ENCODE measurements around the gene KRTAP10-6.

Gene KRTAP10-6

DNA sequence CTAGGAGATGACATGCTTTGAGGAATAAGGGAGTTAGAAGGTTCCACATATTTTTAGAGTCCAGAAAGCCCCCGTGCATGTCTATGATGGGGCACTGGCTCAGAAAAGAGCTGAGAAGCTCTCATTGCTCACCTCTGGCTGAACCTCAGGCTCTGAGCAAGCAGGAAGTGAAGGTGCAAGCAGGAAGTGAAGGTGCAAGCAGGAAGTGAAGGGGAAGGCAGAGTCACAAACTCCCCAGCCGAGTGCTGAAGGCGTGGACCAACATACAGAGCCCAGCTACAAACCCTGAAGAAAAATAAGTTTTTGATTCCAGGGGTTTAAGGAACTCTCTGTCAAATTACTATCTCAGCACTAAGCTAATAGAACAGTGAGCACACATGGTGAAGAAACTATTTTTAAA lies 26.6 kb upstream of the KRTAP10-6 start:
- TF ChIP-seq, protein P1, sequence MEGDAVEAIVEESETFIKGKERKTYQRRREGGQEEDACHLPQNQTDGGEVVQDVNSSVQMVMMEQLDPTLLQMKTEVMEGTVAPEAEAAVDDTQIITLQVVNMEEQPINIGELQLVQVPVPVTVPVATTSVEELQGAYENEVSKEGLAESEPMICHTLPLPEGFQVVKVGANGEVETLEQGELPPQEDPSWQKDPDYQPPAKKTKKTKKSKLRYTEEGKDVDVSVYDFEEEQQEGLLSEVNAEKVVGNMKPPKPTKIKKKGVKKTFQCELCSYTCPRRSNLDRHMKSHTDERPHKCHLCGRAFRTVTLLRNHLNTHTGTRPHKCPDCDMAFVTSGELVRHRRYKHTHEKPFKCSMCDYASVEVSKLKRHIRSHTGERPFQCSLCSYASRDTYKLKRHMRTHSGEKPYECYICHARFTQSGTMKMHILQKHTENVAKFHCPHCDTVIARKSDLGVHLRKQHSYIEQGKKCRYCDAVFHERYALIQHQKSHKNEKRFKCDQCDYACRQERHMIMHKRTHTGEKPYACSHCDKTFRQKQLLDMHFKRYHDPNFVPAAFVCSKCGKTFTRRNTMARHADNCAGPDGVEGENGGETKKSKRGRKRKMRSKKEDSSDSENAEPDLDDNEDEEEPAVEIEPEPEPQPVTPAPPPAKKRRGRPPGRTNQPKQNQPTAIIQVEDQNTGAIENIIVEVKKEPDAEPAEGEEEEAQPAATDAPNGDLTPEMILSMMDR (IDR thresholded peaks at IDR 0.05): no peak

DNA sequence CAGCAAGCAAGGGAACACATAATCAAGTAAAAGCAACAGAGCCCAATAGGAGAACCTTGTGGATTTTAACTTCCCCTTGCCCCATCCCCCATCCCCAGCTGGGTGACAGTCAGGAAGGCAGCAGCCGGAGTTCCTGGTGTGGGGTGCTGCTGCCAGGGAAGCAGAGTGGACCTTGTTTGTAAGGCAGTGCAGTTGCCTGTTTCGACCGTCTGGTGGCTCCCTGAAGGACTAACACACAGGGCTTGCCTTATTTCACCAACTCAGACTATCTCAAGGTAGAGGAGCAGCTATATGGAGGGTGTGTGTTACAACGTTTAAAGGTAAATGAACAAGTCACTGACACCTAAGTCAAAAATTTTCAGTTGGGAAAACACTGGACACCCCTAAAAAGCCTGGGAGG lies 26.2 kb upstream of the KRTAP10-6 start:
- TF ChIP-seq, protein P1 (IDR thresholded peaks at IDR 0.05): peak; percentile 43

DNA sequence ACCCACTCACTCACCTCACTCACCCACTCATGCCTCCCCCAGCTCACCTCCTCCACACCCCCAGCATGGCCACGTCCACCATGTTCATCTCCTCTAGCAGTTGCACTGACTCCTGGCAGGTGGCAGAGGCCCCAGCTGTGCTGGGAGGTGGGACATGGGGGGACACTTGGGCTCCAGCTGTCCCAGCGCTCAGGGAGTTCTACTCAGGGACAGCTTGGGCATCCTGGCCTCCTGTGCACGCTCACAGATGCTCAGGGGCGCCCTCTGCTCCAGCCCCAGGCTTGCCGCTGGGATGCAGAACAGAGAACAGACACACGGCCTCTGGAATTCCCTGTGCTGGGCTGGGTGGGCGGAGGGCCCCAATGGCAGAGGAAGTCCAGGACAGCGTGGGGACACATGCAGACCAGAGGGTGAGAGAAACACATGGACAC lies 24.8 kb upstream of the KRTAP10-6 start:
- TF ChIP-seq, protein P1 (IDR thresholded peaks at IDR 0.05): no peak

GRCh38 chr21:44616591-44616926 lies 24.3 kb upstream of the KRTAP10-6 start:
- TF ChIP-seq, protein P1 (IDR thresholded peaks at IDR 0.05): no peak

DNA sequence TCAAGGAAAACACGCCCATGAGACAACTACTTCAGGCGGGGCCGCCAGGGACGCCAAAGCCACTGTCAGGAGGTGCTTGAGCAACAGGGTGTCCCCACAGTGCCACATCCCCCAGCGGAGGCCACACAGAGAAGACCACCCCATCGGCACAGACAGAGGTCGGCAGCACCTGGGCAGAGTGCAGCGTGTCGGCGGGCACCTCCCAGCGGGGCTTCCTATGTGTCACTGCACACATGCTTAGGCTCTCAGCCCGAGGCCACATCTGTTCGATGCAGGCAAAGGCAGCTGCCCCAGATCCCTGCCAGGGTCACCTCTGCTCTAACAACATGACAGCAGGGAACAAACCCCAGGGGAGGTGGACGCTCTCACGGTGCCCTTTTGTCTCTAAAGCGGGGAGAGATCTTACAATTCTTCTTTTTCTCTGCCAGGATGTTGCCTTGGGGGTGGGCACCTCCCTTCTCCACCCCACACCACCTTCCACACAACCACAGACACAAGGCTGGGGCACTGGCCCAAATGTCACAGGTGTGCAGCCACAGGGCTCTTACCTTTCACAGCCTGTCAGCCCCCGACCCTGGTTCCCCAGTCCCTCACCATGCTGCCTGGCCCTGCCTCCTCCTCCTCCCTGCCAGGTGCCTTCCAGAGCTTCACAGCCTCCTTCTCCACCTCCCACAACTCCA lies 23.7 kb upstream of the KRTAP10-6 start:
- TF ChIP-seq, protein P1 (IDR thresholded peaks at IDR 0.05): no peak

DNA sequence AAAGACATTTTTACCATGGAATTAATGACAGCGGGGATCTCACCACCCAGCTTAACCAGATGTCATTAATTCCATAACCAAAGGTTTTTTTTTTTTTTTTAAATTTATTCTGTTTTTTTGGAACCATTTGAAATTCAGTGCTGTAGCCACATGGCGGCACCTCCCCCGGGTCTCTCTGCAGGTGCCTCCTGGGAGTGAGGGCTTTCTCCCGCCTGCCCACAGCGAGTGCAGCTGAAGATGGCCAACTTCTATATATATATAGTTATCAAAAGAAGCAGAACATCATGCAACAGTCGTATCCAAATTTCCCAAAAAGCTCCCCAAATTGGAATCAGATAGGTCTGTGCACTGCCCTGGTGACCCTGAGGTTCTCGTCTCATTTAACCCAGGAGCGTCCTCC lies 23.2 kb upstream of the KRTAP10-6 start:
- TF ChIP-seq, protein P1 (IDR thresholded peaks at IDR 0.05): no peak

- TF ChIP-seq, protein P1 (IDR thresholded peaks at IDR 0.05): no peak
Measured at GRCh38 chr21:44614961-44615391, 22.7 kb upstream of the KRTAP10-6 start.

DNA sequence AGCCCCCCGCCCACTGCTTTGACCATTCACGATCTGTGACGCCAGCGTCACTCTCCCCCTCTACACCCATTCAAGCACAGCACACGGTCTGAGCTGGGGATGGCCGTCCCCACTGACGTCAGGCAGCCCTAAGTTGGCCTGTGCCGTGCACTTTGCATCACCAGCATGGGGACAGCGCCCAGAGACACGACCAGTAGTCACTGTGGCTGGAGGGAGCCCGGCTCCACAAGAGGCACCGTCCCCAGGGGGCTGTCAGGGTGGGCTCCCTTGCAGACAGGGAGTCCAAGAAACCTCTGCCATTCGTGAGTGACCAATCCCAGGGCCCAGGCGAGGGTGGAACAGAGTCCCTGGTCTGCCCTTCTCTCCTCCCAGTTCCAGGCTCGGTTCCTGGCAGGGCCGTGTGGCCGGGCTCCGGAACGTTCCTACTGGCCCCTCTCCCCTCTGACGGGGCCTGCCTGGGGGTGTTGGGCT lies 21.9 kb upstream of the KRTAP10-6 start:
- TF ChIP-seq, protein P1 (IDR thresholded peaks at IDR 0.05): no peak

All from LNCAP (cell line).